GM21367 (cell line): ENCODE results near the gene THADA.
A peak's percentile ranks its signal among the peaks of the same experiment; 100 is the strongest.

Source experiments
- ATAC-seq: cut with Tn5 transposase; IDR thresholded peaks from one replicate; pipeline ENCODE4 v1.9.1; 2021; ENCODE audit not compliant: unreplicated experiment

The THADA gene

DNA sequence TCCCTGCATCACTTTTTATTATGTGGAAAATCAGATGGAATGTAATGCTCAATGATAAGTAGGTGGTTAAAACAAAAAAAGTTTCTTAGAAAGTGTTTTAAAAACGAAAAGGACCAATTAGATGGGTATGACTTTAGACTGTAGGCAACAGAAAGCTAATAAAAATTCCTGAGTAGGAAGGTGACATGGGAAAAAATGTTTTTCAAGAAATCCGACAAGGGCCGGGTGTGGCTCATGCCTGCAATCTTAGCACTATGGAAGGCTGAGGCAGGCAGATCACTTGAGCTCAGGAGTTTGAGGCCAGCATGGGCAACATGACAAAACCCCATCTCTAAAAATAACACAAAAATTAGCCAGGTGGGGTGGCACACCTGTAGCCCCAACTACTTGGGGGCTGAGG is 126.1 kb downstream of the THADA start:
- no peak for ATAC-seq

- no peak for ATAC-seq
These were observed 126.7 kb downstream of the THADA start for GRCh38 chr2:43469094-43469493.

GRCh38 chr2:43467891-43468290 is 127.9 kb downstream of the THADA start:
- no peak for ATAC-seq

GRCh38 chr2:43465234-43465633 is 130.6 kb downstream of the THADA start:
- ATAC-seq = no peak

GRCh38 chr2:43464590-43464989 is 131.2 kb downstream of the THADA start:
- ATAC-seq = no peak

DNA sequence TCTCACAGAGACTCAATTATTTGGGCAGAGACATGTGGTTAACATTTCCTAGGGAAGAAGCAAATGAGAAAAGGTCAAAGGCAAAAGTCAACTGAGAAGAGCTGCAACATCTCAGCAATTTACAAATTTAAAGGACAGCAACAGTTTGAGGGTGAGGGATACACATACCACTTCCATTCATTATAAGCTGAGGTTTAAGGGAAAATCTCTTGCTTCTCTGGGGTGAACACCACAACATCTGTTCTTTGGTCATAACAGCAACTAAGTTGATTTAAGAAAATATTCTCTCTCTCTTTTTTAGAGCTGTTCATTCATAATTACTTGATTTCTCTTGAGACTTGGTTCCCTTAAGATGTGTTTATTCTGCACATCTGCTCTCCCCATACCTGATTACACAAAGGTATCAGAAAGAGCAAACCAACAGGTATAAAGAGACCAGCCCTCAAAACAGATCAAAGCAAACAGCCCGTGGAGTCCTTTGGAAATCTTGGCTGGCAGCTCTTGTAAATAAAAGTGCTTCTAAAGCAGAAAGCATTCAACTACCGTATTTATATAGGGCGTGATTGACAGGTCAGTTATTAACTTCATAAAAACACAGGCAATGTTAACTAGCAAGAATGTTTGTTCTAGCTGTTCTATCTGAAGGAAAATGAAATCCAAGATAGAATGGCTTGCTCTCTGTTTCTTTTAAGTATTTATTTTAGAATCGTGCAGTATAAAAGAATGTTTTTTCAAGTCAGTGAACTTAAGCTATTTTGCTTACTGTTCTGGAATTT is 132.8 kb downstream of the THADA start:
- ATAC-seq = no peak

GRCh38 chr2:43461453-43462073 is 134.3 kb downstream of the THADA start:
- ATAC-seq = peak; percentile 79

DNA sequence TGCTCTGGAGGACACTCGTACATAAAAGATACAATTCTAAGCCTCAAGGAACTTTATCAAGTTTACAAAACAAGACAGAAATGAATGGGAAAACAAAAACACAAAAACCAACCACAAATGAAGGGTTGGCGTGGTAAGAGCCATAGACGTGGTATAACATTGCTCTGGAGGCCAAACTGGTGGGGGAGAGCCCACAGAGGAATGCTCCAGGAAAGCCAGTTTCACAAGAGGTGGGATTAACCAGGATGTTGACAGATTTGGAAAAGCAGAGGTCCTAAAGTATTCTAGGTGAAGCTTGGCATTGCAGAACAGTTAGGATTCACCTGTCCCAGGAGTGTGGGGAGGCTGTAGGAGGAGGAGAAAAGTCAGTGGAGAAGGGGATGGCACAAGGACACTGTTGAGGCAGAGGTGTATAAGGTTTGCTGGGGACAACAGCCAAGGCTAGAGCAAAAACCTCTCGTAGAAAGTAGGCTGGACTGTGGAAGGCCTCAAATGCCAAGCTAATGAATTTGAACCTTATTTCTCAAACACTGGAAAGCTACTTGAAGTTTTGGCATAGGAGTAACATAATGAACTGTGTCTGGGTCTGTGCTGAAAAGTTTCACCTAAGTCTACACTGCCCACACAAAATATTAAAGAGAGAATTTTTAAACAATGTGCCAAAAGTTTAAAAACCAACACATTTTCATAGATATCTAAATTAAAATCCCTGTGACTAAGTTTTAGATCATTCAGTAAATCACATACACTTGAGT is 135.1 kb downstream of the THADA start:
- ATAC-seq = no peak

GRCh38 chr2:43460174-43460546 is 135.7 kb downstream of the THADA start:
- no peak for ATAC-seq

DNA sequence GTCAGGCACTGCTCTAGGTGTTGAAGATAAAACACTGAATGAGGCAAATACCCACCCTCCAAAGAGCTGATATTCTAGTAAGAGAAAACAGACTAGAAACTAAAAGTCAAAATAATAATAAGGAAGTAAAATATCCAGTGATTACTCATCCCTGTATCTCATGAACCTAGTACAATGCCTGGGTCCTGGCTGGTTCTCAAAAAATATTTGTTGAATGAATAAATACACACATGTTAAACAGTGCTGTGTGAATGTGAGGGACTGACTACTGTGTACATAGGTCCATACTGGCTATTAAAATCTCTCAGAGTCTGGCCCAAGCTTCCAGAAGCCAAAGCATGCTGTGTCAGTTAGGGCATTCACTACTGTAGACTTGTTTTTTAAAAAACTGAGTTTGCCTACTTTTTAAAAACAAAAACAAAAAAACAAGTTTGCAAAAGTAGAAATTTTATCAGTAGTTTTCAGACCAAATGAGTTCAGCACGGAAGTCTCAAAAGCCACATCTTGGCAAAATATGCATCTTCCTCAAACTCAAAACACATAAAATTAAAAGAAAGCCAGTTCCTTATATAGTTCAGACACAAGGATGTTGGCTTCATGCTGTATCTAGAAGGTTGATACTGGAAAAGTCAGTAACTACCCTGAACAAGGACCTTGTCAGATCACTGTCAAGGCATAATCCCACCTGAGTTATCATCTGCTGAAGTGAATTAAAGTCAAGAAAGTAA is 136.2 kb downstream of the THADA start:
- ATAC-seq = no peak

- ATAC-seq = no peak
These were observed 137.7 kb downstream of the THADA start for GRCh38 chr2:43458014-43458628.

- ATAC-seq = no peak
These were observed 139.9 kb downstream of the THADA start for GRCh38 chr2:43455731-43456642.

- no peak for ATAC-seq
These were observed 140.5 kb downstream of the THADA start for GRCh38 chr2:43455296-43455695.

DNA sequence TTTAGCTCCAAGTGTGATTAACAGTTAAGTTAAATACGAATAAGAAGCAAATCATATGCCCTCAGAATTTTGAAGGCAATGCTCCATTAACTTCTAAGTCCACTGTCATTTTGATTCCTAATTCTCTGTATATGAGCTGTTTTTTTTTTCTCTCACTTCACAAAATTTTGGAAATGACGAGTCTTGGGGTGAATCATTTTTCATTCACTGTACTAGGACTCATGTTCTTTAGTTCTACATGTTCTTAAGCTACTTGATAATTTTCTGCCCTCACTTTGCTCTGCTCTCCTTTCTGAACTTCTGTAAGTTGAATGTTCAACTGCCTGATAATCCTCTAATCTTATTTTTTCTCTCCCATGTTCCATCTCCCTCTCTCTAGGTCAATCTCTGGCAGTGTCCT is 141.0 kb downstream of the THADA start:
- ATAC-seq = no peak

GRCh38 chr2:43453179-43454170 is 142.4 kb downstream of the THADA start:
- no peak for ATAC-seq

GRCh38 chr2:43452318-43452731 is 143.5 kb downstream of the THADA start:
- ATAC-seq = no peak

DNA sequence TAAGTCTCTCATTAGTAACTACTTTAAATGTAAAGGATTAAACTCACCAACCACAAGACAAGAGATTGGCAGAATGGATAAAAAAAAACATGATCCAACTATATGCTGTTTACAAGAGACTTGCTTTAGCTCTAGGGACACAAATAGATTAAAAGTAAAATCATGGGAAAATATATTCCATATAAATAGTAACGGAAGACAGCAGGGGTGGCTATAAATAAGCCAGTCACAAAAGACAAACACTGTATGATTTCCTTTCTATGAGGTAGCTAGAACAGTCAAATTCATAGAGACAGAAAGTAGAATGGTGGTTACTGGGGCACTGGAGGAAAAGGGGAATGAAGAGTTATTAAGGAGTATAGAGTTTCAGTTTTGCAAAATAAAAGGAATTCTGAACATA is 145.2 kb downstream of the THADA start:
- no peak for ATAC-seq

GRCh38 chr2:43448822-43449110 is 147.1 kb downstream of the THADA start:
- ATAC-seq = no peak
